Fibroblast of pulmonary artery (primary cell): ENCODE data around the gene SLC6A6.
A peak's percentile ranks its signal among the peaks of the same experiment; 100 is the strongest.

Source experiments
- DNase-seq: peaks from one replicate; pipeline ENCODE4 v3.0.0-alpha.2; 2010; ENCODE audit warnings: low read depth
- H3K4me3 ChIP-seq: replicated peaks from 2 replicates; pipeline ENCODE4 v1.5.1; 2011; ENCODE audit warnings: low read depth, mild to moderate bottlenecking, control low read depth, low read length, moderate library complexity
- TF ChIP-seq, protein P1 (sequence below): IDR thresholded peaks from 2 replicates; pipeline ENCODE4 v1.5.1; 2011; ENCODE audit warnings: mild to moderate bottlenecking, control low read depth, low read length, inconsistent platforms; ENCODE audit errors: missing control alignments

Gene SLC6A6

DNA sequence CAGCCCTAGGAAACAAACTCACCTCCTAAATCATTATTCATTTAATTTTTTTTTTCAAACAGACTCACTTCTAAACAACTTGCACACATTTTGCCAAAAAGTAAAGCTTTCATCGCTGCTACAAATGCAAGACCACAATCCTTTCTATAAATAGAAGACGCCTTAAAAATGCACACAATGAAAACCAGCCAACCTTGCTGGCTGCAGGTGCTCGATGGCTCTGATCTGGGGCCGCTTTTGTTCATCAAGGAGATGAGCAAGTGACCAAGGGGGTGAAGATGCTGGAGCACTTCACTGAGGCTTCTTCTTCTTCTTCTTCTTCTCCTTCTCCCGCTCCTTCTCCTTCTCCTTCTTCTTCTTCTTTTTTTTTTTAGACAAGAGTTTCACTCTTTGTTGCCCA, 12.7 kb upstream of the SLC6A6 start:
- no peak overlapping the region for H3K4me3 ChIP-seq
- TF ChIP-seq, protein P1, sequence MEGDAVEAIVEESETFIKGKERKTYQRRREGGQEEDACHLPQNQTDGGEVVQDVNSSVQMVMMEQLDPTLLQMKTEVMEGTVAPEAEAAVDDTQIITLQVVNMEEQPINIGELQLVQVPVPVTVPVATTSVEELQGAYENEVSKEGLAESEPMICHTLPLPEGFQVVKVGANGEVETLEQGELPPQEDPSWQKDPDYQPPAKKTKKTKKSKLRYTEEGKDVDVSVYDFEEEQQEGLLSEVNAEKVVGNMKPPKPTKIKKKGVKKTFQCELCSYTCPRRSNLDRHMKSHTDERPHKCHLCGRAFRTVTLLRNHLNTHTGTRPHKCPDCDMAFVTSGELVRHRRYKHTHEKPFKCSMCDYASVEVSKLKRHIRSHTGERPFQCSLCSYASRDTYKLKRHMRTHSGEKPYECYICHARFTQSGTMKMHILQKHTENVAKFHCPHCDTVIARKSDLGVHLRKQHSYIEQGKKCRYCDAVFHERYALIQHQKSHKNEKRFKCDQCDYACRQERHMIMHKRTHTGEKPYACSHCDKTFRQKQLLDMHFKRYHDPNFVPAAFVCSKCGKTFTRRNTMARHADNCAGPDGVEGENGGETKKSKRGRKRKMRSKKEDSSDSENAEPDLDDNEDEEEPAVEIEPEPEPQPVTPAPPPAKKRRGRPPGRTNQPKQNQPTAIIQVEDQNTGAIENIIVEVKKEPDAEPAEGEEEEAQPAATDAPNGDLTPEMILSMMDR = no peak
- DNase-seq = no peak

DNA sequence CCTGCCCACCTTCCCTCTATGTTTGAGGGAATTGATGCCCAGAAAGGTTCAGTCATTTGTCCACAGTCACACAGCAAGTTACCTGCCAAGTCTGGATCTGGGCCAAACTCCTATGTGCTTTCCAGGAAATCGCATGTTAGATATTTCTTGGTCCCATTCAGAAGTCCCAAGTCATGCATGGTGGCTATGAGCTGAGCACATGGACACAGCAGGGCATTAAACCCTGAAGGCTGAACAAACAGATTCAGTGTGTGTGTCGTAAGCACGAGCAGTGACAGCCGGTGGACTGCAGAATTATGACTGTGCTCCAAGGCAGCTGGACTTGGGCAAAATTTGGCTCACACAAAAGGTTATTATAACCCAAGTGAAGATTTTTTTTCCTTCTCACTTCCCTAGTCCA, 11.4 kb upstream of the SLC6A6 start:
- H3K4me3 ChIP-seq = no peak overlapping the region
- DNase-seq = peak; percentile 86
- TF ChIP-seq, protein P1 = no peak

DNA sequence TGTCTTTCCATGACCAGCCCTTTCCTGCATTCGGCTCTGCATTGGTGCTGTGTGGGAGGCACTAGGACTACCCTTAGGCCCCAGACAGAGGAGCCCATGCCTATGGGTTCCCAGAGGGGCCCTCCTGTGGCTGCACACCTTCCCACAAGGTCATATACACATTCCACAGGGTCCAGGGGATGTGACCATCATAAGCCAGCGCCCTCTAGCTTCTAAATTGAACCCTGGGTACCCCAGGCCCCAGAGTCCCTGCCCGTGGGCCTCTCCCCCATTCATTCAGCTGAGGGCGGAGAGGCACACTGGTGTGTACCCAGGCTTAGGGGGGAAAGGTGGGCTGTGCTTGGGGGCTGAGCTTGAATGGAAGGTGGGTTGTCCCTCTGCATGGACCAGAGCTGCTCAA, 10.2 kb upstream of the SLC6A6 start:
- no peak overlapping the region for H3K4me3 ChIP-seq
- TF ChIP-seq, protein P1 = no peak
- DNase-seq = no peak

DNA sequence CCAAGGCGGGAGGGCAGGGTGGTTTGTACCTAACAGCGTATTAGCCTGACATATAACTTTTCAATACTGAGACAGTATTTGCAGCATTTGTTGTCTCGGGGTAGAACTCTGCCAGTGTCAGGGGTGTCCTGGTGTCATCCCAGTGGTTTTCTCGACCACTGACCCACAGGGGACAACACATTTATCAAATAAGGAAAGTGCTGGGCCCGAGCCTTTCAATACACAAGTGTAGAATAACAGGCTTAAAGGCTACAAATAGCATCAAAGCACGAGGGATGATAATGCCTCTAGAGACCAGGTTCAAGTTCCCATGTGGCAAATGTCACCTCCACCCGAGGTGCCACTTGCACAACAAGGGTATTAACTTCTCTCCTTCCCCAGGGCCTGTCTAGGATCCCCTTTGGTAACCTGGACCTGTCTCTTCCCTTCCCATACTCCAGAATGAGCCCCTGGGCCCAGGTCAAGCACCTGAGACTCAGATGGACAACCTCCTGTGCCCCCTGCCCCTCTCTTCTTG, 9.5 kb upstream of the SLC6A6 start:
- TF ChIP-seq, protein P1 = no peak
- H3K4me3 ChIP-seq = no peak overlapping the region
- no peak for DNase-seq

DNA sequence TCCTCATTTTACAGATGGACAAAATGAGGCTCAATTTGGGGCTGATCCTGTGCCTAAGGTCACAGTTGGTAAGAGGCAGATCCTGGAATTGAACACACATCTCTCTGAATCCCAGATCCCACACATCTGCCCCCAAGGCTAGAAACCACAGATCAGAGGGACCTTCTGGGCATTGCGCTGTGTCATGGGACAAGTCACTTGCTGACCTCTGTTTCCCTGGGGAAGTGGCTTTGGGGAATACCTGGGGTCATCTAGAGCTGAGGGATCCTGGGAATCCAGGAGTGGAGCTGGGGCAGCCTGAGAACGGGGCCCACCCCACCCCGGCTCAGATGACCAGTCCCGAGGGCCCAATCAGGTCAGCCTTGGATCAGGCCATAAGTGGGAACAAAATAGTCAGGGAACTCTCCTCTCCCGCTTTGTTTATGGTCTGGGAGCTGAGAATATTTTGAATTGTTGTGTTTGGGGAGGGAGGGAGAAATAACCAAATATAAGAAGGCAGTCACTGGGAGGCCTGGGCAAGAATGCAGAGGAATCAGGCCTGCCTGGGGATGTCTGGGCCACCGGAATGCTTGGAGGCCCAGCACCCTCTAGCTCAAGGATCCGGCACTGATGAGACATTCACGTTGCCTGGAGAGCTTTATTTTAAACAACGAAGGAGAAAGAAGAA, 8.8 kb upstream of the SLC6A6 start:
- H3K4me3 ChIP-seq = no peak overlapping the region
- TF ChIP-seq, protein P1 = no peak
- no peak for DNase-seq

DNA sequence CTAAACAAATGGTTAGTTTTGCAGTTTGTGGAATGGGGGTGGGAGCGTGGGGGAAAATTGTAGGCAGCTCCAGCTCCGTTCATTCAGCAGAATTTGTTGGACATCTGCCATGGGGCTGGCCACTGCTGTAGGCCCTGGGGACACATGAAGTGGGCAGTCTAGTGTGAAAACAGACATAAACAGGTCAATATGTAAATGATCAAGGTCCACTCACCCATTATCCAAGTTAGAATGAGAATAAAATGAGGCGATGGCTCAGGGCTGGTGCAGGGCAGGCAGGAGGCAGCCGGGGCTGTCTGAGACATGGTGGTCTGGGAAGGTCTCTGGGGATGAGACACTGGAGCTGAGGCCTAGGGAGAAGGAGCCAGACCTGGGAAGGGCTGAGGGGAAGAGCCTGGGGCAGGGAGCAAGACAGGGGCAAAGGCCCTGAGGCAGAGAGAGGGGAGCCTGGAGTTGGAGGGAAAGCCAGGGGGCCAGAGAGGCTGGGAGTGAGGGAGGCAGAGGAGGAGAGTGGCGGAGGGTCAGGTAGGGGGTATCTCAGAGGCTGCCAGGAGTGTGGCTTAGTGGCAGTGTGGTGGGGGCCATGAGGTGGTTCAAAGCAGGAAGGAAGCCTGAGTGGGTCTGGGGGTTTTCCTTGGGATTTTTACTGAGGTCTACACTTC, 6.2 kb upstream of the SLC6A6 start:
- no peak for DNase-seq
- no peak overlapping the region for H3K4me3 ChIP-seq
- TF ChIP-seq, protein P1 = no peak

DNA sequence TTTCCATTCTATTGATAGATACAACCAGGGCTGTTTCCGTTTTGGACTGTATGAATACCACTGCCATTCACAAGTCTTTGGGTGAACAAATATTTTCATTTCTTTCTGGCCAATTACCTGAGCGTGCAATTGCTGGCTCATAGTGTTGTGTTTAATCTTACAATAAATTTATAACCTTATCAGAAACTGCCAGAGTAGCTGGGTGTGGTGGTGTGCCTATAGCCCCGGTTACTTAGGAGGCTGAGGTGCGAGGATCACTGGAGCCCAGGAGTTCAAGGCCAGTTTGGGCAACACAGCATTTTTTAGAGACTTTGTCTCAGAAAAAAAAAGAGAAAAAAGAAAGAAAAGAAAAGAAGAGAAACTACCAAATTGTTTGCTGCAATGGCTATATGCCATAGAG, 5.4 kb upstream of the SLC6A6 start:
- TF ChIP-seq, protein P1 = no peak
- no peak for DNase-seq
- no peak overlapping the region for H3K4me3 ChIP-seq
